HFF-Myc (cell line): Measurements from ENCODE around the gene SAP30BP.

Experiments
- DNase-seq: peaks from one replicate; pipeline ENCODE4 v3.0.0-alpha.2; 2011; ENCODE audit warnings: low read depth; ENCODE audit errors: extremely low read depth
- H3K4me3 ChIP-seq: replicated peaks from 2 replicates; pipeline ENCODE4 v1.5.1; 2011; ENCODE audit warnings: low read depth, mild to moderate bottlenecking, control low read depth, low read length
- TF ChIP-seq, protein P1 (sequence below): IDR thresholded peaks from 2 replicates; pipeline ENCODE4 v1.5.1; 2012; ENCODE audit warnings: mild to moderate bottlenecking, low read depth, low read length, control low read depth; ENCODE audit errors: missing control alignments

Gene SAP30BP

DNA sequence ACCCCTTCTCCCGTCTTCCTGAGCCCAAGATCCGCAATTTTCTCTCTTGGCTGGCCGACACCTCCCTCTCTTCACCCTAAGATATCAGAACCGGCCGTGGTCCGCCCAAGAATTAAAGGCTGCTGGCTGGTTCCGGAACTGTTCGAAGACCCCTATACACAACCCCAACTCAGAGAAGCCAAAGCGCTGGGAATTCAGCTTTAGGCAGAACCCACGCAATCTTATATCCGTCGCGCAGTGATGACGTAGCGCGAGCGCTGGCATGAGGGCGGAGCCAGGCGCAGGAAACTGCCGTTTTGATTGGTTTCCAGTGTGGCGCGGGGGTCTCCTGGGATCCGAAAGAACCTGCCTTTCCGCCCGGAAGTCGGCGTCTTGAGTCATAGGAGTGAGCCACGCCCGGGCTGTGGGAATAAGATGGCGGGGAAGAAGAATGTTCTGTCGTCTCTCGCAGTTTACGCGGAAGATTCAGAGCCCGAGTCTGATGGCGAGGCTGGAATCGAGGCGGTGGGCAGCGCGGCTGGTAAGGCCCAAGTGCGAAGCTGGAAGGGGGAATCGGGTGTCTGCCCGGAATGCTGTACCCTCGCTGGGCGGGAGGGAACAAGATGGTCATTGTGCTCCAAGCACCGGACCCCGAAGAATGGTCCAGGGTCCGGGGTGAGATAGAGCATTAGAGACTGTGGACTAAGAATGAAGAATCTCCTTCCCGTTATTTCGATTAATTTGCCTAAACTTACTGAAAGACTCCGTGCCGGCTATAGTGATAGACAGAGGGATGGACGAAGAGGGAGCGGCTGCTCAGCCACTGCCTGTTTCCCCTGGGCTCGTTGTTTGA is at the start of gene SAP30BP, which contains the start of gene RECQL5:
SAP30BP (plus strand) TSS at position 380 of the 832 bp plus-strand sequence; CDS start at position 415, 35 bp downstream.
RECQL5 (minus strand) TSS at position 196 of the 832 bp plus-strand sequence. CDS start 597 bp downstream, outside the sequence.
- TF ChIP-seq, protein P1, sequence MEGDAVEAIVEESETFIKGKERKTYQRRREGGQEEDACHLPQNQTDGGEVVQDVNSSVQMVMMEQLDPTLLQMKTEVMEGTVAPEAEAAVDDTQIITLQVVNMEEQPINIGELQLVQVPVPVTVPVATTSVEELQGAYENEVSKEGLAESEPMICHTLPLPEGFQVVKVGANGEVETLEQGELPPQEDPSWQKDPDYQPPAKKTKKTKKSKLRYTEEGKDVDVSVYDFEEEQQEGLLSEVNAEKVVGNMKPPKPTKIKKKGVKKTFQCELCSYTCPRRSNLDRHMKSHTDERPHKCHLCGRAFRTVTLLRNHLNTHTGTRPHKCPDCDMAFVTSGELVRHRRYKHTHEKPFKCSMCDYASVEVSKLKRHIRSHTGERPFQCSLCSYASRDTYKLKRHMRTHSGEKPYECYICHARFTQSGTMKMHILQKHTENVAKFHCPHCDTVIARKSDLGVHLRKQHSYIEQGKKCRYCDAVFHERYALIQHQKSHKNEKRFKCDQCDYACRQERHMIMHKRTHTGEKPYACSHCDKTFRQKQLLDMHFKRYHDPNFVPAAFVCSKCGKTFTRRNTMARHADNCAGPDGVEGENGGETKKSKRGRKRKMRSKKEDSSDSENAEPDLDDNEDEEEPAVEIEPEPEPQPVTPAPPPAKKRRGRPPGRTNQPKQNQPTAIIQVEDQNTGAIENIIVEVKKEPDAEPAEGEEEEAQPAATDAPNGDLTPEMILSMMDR = no peak
- H3K4me3 ChIP-seq = peak within 1 kb of the TSS; percentile 84
- DNase-seq = peak; percentile 95

DNA sequence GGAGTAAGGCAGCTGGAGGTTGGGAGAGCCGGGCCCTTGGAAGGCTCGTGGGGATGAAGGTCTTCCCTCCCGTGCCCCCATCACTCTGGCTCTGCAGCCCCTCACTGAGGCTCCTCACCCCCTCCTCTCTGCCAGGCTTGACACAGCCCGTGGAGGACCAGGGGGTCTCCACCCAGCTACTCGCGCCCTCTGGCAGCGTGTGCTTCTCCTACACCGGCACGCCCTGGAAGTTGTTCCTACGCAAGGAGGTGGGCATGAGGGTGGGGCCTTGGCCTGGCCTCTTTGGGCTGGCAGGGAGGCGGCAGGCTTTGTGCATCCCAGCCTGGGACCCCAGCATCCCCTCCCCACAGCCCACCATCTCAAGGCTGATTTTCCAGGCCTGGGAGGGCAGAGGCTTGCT is 49.5 kb upstream of the SAP30BP start:
- H3K4me3 ChIP-seq = no peak overlapping the region
- TF ChIP-seq, protein P1 = no peak
- no peak for DNase-seq

DNA sequence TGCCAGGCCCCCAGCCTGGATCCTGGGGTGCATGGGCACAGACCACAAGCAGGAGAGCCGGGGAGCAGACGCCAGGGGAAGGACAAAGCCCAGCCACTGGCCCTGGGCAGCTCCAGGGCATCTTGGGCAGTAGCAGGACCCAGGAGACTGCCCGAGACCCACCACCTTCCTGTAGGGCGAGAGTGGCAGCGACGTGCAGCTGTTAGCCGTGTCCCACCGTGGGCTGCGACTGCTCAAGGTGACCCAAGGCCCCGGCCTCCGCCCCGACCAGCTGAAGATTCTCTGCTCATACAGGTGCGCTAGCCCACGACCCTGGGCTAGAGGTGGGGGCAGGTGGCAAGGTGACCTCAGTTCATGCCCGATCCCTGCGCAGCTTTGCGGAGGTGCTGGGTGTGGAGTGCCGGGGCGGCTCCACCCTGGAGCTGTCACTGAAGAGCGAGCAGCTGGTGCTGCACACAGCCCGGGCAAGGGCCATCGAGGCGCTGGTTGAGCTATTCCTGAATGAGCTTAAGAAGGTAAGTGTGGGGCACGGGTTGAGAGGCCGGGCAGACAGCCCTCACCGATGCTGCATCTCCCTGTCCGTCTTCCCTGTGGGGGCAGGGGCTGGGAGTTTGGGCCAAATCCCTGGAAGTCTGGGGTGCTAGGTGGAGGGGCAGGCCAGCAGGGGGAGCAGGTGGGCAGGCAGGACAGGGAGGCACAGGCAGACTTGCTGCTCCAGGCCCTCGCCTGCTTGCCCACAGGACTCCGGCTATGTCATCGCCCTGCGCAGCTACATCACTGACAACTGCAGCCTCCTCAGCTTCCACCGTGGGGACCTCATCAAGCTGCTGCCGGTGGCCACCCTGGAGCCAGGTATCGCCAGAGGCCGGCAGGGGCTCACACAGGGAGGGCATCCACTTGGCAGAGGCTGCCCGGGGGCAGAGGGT is 47.4 kb upstream of the SAP30BP start:
- no peak overlapping the region for H3K4me3 ChIP-seq
- DNase-seq = no peak
- TF ChIP-seq, protein P1 = peak; percentile 70

DNA sequence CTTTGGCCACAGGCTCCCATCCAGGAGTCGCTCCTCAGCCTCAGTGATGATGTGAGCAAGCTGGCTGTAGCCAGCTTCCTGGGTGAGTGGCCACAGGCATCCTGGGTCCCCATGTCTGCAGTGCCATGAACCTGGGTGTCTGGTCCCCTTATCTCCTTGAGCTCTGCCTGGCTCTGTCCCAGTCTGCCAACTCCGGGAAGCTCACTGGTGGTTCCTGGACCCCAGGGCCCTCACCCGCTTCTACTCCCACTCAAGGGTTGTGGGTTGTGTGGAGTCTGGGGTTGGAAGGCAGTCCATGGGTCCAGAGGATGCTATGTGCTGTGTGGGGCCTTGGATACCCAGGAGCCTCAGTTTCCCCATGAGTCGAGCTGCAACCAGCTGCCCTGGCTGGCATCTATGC is 45.6 kb upstream of the SAP30BP start:
- TF ChIP-seq, protein P1 = no peak

DNA sequence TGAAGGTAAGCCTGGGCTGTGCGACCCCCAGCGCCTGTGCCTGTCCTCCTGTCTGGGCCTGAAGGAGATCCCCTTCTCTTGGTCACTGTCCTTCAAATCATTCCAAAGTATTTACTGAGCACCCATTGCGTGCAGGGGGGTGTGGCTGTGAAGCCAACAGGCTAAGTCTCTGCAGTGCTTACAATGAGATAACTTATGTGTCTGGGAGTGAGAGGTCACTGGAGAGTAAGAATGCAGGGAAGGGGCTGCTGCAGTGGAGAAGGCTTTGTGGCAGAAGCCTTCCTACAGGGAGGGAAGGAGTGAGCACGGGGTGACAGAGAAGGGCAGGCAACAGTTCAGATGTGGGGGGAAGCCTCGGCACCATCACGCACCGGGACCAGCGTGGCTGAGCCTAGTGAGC is 45.1 kb upstream of the SAP30BP start:
- TF ChIP-seq, protein P1 = no peak
- DNase-seq = no peak
- no peak overlapping the region for H3K4me3 ChIP-seq

More for the DNA sequence above, 45.6 kb upstream of the SAP30BP start:
- H3K4me3 ChIP-seq = no peak overlapping the region
- DNase-seq = no peak

DNA sequence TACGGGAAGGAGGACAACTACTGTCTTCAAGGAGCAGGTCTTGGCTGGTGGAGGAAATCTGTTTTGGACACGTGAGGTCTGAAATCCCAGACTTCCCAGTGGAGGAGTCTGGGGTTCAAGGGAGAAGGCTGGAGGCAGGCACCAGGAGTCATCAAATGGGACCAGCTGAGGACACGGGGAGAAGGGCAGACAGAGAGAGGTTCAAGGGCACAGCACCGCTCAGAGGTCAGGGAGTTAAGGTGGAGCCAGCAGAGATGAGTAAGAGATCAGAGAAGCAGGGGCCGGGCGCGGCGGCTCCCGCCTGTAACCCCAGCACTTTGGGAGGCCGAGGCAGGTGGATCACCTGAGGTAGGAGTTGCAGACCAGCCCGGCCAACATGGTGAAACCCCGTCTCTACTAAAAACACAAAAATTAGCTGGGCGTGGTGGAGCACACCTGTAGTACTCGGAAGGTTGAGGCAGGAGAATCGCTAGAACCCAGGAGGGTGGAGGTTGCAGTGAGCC is 44.3 kb upstream of the SAP30BP start:
- DNase-seq = no peak
- TF ChIP-seq, protein P1 = no peak
- no peak overlapping the region for H3K4me3 ChIP-seq
